ENCODE data around the gene SLC5A11. TPM values are rescaled to one million over a fixed set of nuclear protein-coding genes. Genes with fewer than 3 reads are reported as not detected.

Gene SLC5A11
- total RNA-seq, 1 experiment from 2014 or later, result 0.51 TPM

GRCh38 chr16:24939224-24939623 lies 93.5 kb downstream of the SLC5A11 start:
- Histone ChIP-seq H3K9me3 (ENCODE audit: low read length) (no peaks in the 10 kb centered on the region), H3F3A (ENCODE audit: low read length, unreplicated experiment) (no peaks in the 10 kb centered on the region), H3K4me3 (ENCODE audit: low read length) (no peak overlapping the region), H4K20me1 (ENCODE audit: low read length) (no peaks in the 10 kb centered on the region), H3K4me2 (ENCODE audit: low read length) (no peak overlapping the region), H3K36me3 (ENCODE audit: low read depth, low read length) (0 out of 2 replicates have a peak, but pooled peaks cover 3% of the 10 kb centered on the region), H3K4me1 (ENCODE audit: insufficient read depth, low read length) (no peaks in the 10 kb centered on the region), H3K27ac (ENCODE audit: low read length) (no peak overlapping the region), H2AFZ (ENCODE audit: low read length) (no peak overlapping the region), H3K9ac (ENCODE audit: low read length) (no peak overlapping the region), H3K79me2 (ENCODE audit: low read length) (no peaks in the 10 kb centered on the region), H3K27me3 (ENCODE audit: low read length) (no peaks in the 10 kb centered on the region), H3K9me2 (replicated peaks; ENCODE audit: low read length) (no peaks in the 10 kb centered on the region)
- ChIA-PET CTCF (no interaction called here), POLR2A (ENCODE audit: unreplicated experiment) (no interaction called here)
- no peak for DNase-seq
- ATAC-seq, result no peak
- TF ChIP-seq CTCF (conservative IDR thresholded peaks at IDR 0.05; ENCODE audit: low read depth, low read length), result no peak
- no peak for TF ChIP-seq EZH2 (IDR thresholded peaks at IDR 0.05; ENCODE audit: low read length, unreplicated experiment)
- no peak for TF ChIP-seq EZH2phosphoT487 (IDR thresholded peaks at IDR 0.05; ENCODE audit: borderline replicate concordance, low read length)
- intact Hi-C loops (cut with micrococcal nuclease), result no loop called here
- BruUV-seq (replicated peaks), result no TSS peak

GRCh38 chr16:24939738-24940137 lies 94.0 kb downstream of the SLC5A11 start:
- no peak for DNase-seq
- Histone ChIP-seq H2AFZ (ENCODE audit: low read length) (no peak overlapping the region), H3F3A (ENCODE audit: low read length, unreplicated experiment) (no peaks in the 10 kb centered on the region), H3K4me1 (ENCODE audit: insufficient read depth, low read length) (no peaks in the 10 kb centered on the region), H3K4me2 (ENCODE audit: low read length) (no peak overlapping the region), H3K27me3 (ENCODE audit: low read length) (no peaks in the 10 kb centered on the region), H3K9me3 (ENCODE audit: low read length) (no peaks in the 10 kb centered on the region), H3K9me2 (replicated peaks; ENCODE audit: low read length) (no peaks in the 10 kb centered on the region), H3K79me2 (ENCODE audit: low read length) (no peaks in the 10 kb centered on the region), H3K4me3 (ENCODE audit: low read length) (no peak overlapping the region), H3K36me3 (ENCODE audit: low read depth, low read length) (0 out of 2 replicates have a peak, but pooled peaks cover 3% of the 10 kb centered on the region), H3K27ac (ENCODE audit: low read length) (no peak overlapping the region), H4K20me1 (ENCODE audit: low read length) (no peaks in the 10 kb centered on the region), H3K9ac (ENCODE audit: low read length) (no peak overlapping the region)
- ATAC-seq, result no peak
- intact Hi-C loops (cut with micrococcal nuclease), result no loop called here
- no TSS peak for BruUV-seq (replicated peaks)
- POLR2A ChIA-PET (ENCODE audit: unreplicated experiment), result no interaction called here
- CTCF ChIA-PET, result no interaction called here
- TF ChIP-seq EZH2 (IDR thresholded peaks at IDR 0.05; ENCODE audit: low read length, unreplicated experiment) (no peak), EZH2phosphoT487 (IDR thresholded peaks at IDR 0.05; ENCODE audit: borderline replicate concordance, low read length) (no peak), CTCF (conservative IDR thresholded peaks at IDR 0.05; ENCODE audit: low read depth, low read length) (no peak)

GRCh38 chr16:24943471-24943870 lies 97.7 kb downstream of the SLC5A11 start:
- no peak overlapping the region for H3K4me3 ChIP-seq (ENCODE audit: low read length)
- POLR2A ChIA-PET (ENCODE audit: unreplicated experiment), result no interaction called here
- no peaks in the 10 kb centered on the region for H3K27me3 ChIP-seq (ENCODE audit: low read length)
- CTCF ChIA-PET, result no interaction called here
- H3K27ac ChIP-seq (ENCODE audit: low read length), result no peak overlapping the region
- H2AFZ ChIP-seq (ENCODE audit: low read length), result no peak overlapping the region
- no peaks in the 10 kb centered on the region for H3K9me2 ChIP-seq (replicated peaks; ENCODE audit: low read length)
- H3K9ac ChIP-seq (ENCODE audit: low read length), result no peak overlapping the region
- no peaks in the 10 kb centered on the region for H3F3A ChIP-seq (ENCODE audit: low read length, unreplicated experiment)
- H3K79me2 ChIP-seq (ENCODE audit: low read length), result no peaks in the 10 kb centered on the region
- TF ChIP-seq CTCF (conservative IDR thresholded peaks at IDR 0.05; ENCODE audit: low read depth, low read length) (no peak), EZH2 (IDR thresholded peaks at IDR 0.05; ENCODE audit: low read length, unreplicated experiment) (no peak)
- ATAC-seq (no peak), DNase-seq (no peak)
- intact Hi-C loops (cut with micrococcal nuclease), result no loop called here
- no peaks in the 10 kb centered on the region for H4K20me1 ChIP-seq (ENCODE audit: low read length)
- H3K9me3 ChIP-seq (ENCODE audit: low read length), result no peaks in the 10 kb centered on the region
- H3K4me2 ChIP-seq (ENCODE audit: low read length), result no peak overlapping the region
- no TSS peak for BruUV-seq (replicated peaks)
- H3K4me1 ChIP-seq (ENCODE audit: insufficient read depth, low read length), result no peaks in the 10 kb centered on the region
- H3K36me3 ChIP-seq (ENCODE audit: low read depth, low read length), result peaks cover 8% of the 10 kb centered on the region; the same call in 1 of the 2 replicates
